LNCAP (cell line): ENCODE measurements around the gene CNDP2.

Experiments used
- CTCF ChIP-seq: fragments of 450-650 bp; IDR thresholded peaks from 2 replicates; pipeline ENCODE4 v1.5.1; 2017; ENCODE audit warnings: mild to moderate bottlenecking

The CNDP2 gene

GRCh38 chr18:74569401-74569800, 73.2 kb downstream of the CNDP2 start:
- TF ChIP-seq CTCF: no peak

GRCh38 chr18:74570266-74570665, 74.1 kb downstream of the CNDP2 start:
- no peak for TF ChIP-seq CTCF

- no peak for TF ChIP-seq CTCF
Observed at GRCh38 chr18:74571895-74572680, 75.9 kb downstream of the CNDP2 start.

GRCh38 chr18:74573053-74573452, 76.9 kb downstream of the CNDP2 start:
- TF ChIP-seq CTCF: no peak
